ENCODE results near the gene RIPK1.
"Not testable (repeated sequence)": the region's sequence is repeated elsewhere in the genome, so short reads cannot be mapped to it uniquely, and the experiment has no call there.

Gene RIPK1

GRCh38 chr6:3137057-3137777, 68.9 kb downstream of the RIPK1 start:
- FAIRE-seq, result no peak

GRCh38 chr6:3137873-3138272, 69.6 kb downstream of the RIPK1 start:
- FAIRE-seq, result not testable (repeated sequence)

- no peak for FAIRE-seq
These were observed 70.0 kb downstream of the RIPK1 start for GRCh38 chr6:3138341-3138740.

- no peak for FAIRE-seq
These were observed 71.0 kb downstream of the RIPK1 start for GRCh38 chr6:3139090-3139903.

GRCh38 chr6:3140201-3140600, 71.9 kb downstream of the RIPK1 start:
- FAIRE-seq, result no peak

GRCh38 chr6:3142536-3142935, 74.2 kb downstream of the RIPK1 start:
- FAIRE-seq, result no peak

- FAIRE-seq, result no peak
These were observed 74.9 kb downstream of the RIPK1 start for GRCh38 chr6:3143158-3143557.

GRCh38 chr6:3144571-3144970, 76.3 kb downstream of the RIPK1 start:
- no peak for FAIRE-seq

GRCh38 chr6:3147914-3148757, 79.8 kb downstream of the RIPK1 start:
- no peak for FAIRE-seq

- FAIRE-seq, result no peak
These were observed 83.4 kb downstream of the RIPK1 start for GRCh38 chr6:3151691-3152090.

GRCh38 chr6:3152689-3153088, 84.4 kb downstream of the RIPK1 start:
- FAIRE-seq, result no peak

GRCh38 chr6:3155416-3155815, 87.1 kb downstream of the RIPK1 start:
- FAIRE-seq, result not testable (repeated sequence)

- not testable (repeated sequence) for FAIRE-seq
These were observed 88.2 kb downstream of the RIPK1 start for GRCh38 chr6:3156184-3157130.

GRCh38 chr6:3157131-3157933, 89.0 kb downstream of the RIPK1 start, which contains the start of gene TUBB2A:
TSS of gene TUBB2A (minus strand) at chr6:3157544. CDS start at chr6:3157463, 81 bp downstream.
- no peak for FAIRE-seq

- FAIRE-seq, result no peak
These were observed 91.8 kb downstream of the RIPK1 start for GRCh38 chr6:3159805-3160781.

- FAIRE-seq, result no peak
These were observed 93.8 kb downstream of the RIPK1 start for GRCh38 chr6:3162067-3162497.

GRCh38 chr6:3162565-3163247, 94.4 kb downstream of the RIPK1 start:
- no peak for FAIRE-seq

- no peak for FAIRE-seq
These were observed 94.9 kb downstream of the RIPK1 start for GRCh38 chr6:3163248-3163594.

GRCh38 chr6:3164388-3164787, 96.1 kb downstream of the RIPK1 start:
- no peak for FAIRE-seq

Data from TTC549 (cell line).